RCC 7860 (cell line): ENCODE data around the gene PDIA3.
"Not testable (repeated sequence)": the region's sequence is repeated elsewhere in the genome, so short reads cannot be mapped to it uniquely, and the experiment has no call there.

Experiments used
- DNase-seq: peaks from one replicate; pipeline ENCODE4 v3.0.0-alpha.2; 2015; ENCODE audit warnings: low spot score
- FAIRE-seq: peaks from 2 replicates; lab custom pipeline; 2012; peaks lifted over from hg19 to GRCh38; lab: Jason Lieb, UNC

The PDIA3 gene

GRCh38 chr15:43808960-43809678 is 62.9 kb downstream of the PDIA3 start:
- FAIRE-seq, result no peak
- no peak for DNase-seq

DNA sequence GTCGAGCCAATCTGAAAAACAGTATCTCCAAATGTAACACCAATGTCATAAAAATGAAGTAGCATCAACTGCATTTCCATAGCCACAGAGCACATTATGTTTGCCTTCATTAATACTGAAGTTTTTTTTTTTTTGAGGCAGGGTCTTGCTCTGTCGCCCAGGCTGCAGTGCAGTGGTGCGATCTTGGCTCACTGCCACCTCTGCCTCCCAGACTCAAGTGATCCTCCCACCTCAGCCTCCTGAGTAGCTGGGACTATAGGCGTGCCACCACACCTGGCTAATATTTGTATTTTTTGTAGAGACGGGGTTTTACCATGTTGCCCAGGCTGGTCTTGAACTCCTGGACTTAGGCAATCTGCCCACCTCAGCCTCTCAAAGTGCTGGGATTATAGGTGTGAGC is 68.8 kb downstream of the PDIA3 start:
- DNase-seq, FAIRE-seq: not testable (repeated sequence)

GRCh38 chr15:43821505-43821904 is 75.3 kb downstream of the PDIA3 start:
- no peak for FAIRE-seq
- DNase-seq, result no peak
